T47D (cell line): ENCODE data around the gene LOXHD1.
A peak's percentile ranks its signal among the peaks of the same experiment; 100 is the strongest.

Experiments used
- DNase-seq, 2 experiments: peaks; one replicate each; pipeline versions ENCODE4 v3.0.0 to v3.0.0-alpha.2; 2011 to 2012; ENCODE audit warnings: low read depth in 1 of 2, low spot score in 1 of 2
- JUND ChIP-seq: IDR thresholded peaks from 2 replicates; pipeline ENCODE4 v1.6.1; 2012; ENCODE audit warnings: low read depth
- in situ Hi-C: cut with HindIII; loops from 2 replicates; pipeline ENCODE4 v1.10.0; 2016; ENCODE audit warnings: low sequenced_read_pairs, low pct_unique_long_range_greater_than_20kb

The LOXHD1 gene

DNA sequence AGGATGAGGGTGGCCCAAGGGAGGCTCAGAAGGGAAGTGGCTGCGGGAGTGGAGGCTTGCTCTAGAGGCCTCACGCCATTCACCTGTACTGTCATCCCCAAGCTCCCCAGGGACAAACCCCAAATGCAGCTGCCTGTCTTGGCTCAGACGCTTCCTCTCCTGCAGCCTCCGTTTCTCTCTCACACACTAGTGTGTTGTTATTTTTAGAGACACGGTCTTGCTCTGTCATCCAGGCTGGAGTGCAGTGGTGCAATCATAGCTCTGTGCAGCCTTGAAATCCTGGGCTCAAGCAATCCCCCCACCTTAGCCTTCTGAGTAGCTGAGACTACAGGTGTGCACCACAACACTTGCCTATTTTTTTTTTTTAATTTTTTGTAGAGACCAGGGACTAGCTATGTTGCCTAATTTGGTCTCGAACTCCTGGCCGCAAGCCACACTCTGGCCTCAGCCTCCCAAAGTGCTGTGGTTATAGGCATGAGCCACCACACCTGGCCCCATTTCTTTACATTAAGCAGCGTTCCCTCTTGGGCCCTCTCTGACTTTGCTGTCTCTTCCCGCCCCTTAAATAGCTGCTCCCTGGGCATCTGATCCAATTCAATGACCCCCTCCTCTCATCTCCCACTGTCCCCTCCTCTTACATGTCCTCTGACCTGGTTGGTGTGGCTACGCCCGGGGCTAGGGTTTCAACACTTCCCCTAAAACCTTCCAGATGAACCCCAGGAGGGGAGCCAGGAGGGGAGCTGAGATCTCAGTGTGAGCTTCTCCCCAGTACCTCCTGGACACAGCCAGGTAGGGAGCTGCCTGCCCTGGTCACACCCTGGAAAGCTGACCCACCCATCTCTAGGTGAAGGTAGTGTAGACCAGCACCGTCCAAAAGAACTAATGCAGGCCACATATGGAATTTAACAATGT is 24.0 kb upstream of the LOXHD1 start:
- TF ChIP-seq JUND = no peak
- DNase-seq = no peak
- in situ Hi-C loops = no loop called here

GRCh38 chr18:46679846-46680598 is 23.0 kb upstream of the LOXHD1 start:
- TF ChIP-seq JUND = no peak
- no peak for DNase-seq
- in situ Hi-C loops = no loop called here

DNA sequence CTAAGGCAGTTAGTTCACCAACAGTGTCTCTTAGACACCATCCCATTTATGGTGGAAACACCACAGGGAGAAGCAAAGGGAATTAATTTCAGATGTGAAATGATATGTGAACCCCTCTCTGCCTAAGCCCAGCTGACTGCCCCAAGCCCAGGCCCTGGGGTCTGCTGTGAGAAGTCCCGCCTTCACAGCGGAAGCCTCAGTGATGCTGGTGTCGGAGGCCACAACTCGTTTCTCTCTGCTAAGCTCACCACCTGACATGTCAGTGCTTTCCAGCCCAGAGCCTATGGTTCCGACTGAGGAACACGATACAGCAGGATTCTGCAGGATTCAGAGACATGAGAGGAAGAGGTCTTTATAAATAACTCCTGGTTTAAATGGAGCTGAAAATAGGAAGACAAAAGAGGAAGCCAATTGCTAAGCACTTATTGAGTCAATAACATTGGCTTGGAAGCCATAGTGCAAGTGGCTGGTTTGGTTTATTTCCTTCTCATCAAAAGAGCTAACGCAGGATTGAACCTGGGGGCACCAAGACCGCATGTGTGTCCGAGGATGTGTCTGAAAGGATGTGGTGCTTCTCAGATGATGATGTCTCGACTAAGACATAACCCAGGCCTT is 21.9 kb upstream of the LOXHD1 start:
- in situ Hi-C loops = no loop called here
- no peak for TF ChIP-seq JUND
- DNase-seq = no peak

GRCh38 chr18:46678041-46678440 is 21.0 kb upstream of the LOXHD1 start:
- in situ Hi-C loops = no loop called here
- no peak for TF ChIP-seq JUND
- no peak for DNase-seq

GRCh38 chr18:46677611-46678010 is 20.6 kb upstream of the LOXHD1 start:
- in situ Hi-C loops = no loop called here
- TF ChIP-seq JUND = no peak
- DNase-seq = no peak

- DNase-seq = peak in 1 of 2 experiments; percentile 18
- in situ Hi-C loops = no loop called here
- TF ChIP-seq JUND = no peak
These were observed 19.3 kb upstream of the LOXHD1 start for GRCh38 chr18:46676182-46676835.

- DNase-seq = no peak
- in situ Hi-C loops = no loop called here
- TF ChIP-seq JUND = no peak
These were observed 18.1 kb upstream of the LOXHD1 start for GRCh38 chr18:46675112-46675511.

GRCh38 chr18:46672062-46672970 is 15.3 kb upstream of the LOXHD1 start:
- in situ Hi-C loops = no loop called here
- no peak for DNase-seq
- no peak for TF ChIP-seq JUND

- TF ChIP-seq JUND = no peak
- no peak for DNase-seq
- in situ Hi-C loops = no loop called here
These were observed 11.7 kb upstream of the LOXHD1 start for GRCh38 chr18:46668694-46669093.

DNA sequence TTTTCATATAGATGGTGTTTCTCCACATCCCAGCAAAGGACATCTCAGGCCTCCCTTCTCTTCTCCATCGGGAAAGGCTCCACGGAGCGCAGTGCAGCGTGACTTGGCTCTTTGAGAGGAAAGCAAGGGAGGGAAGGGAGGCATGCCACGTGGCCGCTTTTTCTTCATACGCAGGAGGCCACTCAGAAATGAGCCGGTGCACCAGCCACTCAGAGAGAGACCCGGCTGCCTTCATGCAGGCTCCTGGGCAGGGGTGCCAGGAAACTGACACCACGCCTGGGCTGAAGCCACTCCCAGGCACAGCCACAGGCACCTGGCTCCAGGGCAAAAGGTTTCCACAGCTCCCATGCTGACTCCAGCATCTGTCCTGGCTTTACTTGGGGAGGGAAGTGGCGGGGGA is 11.1 kb upstream of the LOXHD1 start:
- in situ Hi-C loops = no loop called here
- no peak for DNase-seq

DNA sequence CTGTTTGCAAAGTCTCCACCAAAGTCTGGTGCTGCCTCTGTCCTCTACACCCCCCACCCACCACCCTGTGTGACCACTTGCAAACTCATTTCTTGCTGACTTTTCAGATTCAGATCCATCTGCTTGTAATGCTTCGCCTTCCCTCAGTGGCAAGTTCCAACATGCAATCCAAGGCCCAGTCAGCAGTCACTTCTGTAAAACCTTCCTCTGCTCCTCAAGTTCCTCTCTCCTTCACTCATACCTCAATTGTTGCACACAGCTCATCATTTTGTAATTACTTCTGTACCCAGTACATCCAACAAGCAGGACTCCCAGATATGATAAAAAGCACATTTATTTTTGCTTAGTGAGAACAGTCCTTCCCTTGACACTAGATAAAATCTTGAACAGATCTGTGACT is 6.5 kb upstream of the LOXHD1 start:
- TF ChIP-seq JUND = no peak
- no peak for DNase-seq

More for the DNA sequence above, 11.1 kb upstream of the LOXHD1 start:
- TF ChIP-seq JUND = no peak

More for the DNA sequence above, 6.5 kb upstream of the LOXHD1 start:
- in situ Hi-C loops = no loop called here
